Prostate gland (tissue), 2 donors: ENCODE results near the gene ESRRB. TPM values are rescaled to one million over a fixed set of nuclear protein-coding genes. Genes with fewer than 3 reads are reported as not detected.
A peak's percentile ranks its signal among the peaks of the same experiment; 100 is the strongest.

Experiments
- DNase-seq: peaks from one replicate; pipeline ENCODE4 v3.0.0-alpha.2; 2019; ENCODE audit warnings: low spot score
- H3K27ac ChIP-seq, 2 donors: fragments of 200-600 bp; sonication (generic); 2 replicates each; pipeline ENCODE4 v1.5.1; 2017 to 2019
- H3K27me3 ChIP-seq: fragments of 200-600 bp; sonication (generic); replicated peaks from 2 replicates; pipeline ENCODE4 v1.5.1; 2019; ENCODE audit not compliant: insufficient read depth
- H3K36me3 ChIP-seq, 2 donors: fragments of 200-600 bp; sonication (generic); 1 replicate in 1 of 2; 2 replicates in 1 of 2; pipeline versions ENCODE4 v1.5.1 to v1.8.1; 2017 to 2019
- H3K4me1 ChIP-seq: fragments of 200-600 bp; sonication (generic); replicated peaks from 2 replicates; pipeline ENCODE4 v1.5.1; 2019
- H3K4me3 ChIP-seq, 2 donors: fragments of 200-600 bp; sonication (generic); 2 replicates each; pipeline ENCODE4 v1.5.1; 2017 to 2019
- H3K9me3 ChIP-seq: fragments of 200-600 bp; sonication (generic); 2 replicates; pipeline ENCODE4 v1.5.1; 2017
- POLR2A ChIP-seq: fragments of 450-650 bp; IDR thresholded peaks from one replicate; pipeline ENCODE4 v1.6.1; 2016; ENCODE audit warnings: antibody characterized with exemption, mild to moderate bottlenecking
- POLR2AphosphoS5 ChIP-seq: sonication (generic); formaldehyde crosslinking; IDR thresholded peaks from one replicate; pipeline ENCODE4 v1.6.1; 2017; ENCODE audit warnings: antibody characterized with exemption
- WGBS: methylation state at CpG from one replicate; pipeline ENCODE4 v1.1.5; 2018; 5-methylcytosine and 5-hydroxymethylcytosine counted together
- intact Hi-C: fragments of 100-400 bp; cut with DNase I; formaldehyde crosslinking; loops from one replicate; pipeline ENCODE4 v1.14.2; 2022
- total RNA-seq, 2 donors: library from RNA; depleted of rRNA; stranded (reverse); fragments of >200 nt; gene quantifications; one replicate each; pipeline ENCODE4 v1.1.0, GENCODE V29; 2016
- TF ChIP-seq, protein P1 (sequence below), 4 experiments: fragments of 200-600 bp in 2 of 4; fragments of 450-650 bp in 2 of 4; sonication (generic) in 2 of 4; IDR thresholded peaks; 1 replicate in 3 of 4; 2 replicates in 1 of 4; pipeline ENCODE4 v1.5.1; 2016 to 2019; ENCODE audit warnings: antibody characterized with exemption in 4 of 4, mild to moderate bottlenecking in 2 of 4, moderate library complexity in 2 of 4

Gene ESRRB
- total RNA-seq, 2 donors from 2014 or later, result 0.32 TPM; not detected in 1

DNA sequence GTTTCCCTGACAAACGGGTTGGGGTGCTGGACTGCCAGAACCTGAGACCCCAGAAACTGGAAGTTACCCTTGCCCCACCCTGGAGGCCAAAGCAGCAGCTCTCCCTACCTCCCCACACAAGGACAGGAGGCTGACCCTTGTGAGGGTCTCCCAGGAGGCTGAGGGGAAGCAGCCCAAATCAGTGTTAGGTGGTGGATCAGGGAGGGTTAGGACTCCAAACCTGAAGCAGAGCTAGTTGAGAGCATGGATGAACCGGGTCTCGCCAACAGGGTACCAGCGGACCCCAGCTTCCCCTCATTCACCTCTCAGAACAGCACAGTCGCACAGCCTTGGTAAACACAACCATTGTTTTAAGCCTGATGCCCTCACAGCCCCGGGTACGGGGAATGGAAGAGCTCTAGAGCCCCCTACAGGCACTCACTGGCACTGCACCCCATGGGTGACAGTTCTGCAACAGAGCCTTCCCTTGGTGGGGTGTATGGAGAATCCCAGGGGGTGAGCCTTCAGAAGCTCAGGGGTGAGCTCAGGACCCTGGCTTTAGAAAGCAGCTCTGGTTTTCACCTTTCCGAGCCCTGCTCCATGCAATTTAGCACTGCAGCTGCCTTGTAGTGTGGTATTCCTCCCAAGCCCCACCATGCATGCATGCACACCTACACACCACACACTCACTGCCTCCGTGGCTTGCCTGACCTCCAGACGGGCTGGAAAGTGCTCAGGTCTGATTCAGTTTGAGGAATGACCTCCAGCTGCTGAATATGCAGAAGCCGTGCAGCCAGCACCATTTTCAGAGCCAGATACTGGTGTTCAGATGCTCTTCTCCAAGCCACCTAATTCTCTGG lies 11.2 kb downstream of the ESRRB start:
- Histone ChIP-seq H3K36me3 (no peaks in the 10 kb centered on the region), H3K27me3 (no peaks in the 10 kb centered on the region), H3K4me1 (no peaks in the 10 kb centered on the region), H3K4me3 (no peak overlapping the region), H3K9me3 (no peaks in the 10 kb centered on the region), H3K27ac (no peak overlapping the region)
- peak; percentile 45 for DNase-seq
- intact Hi-C loops, result no loop called here
- TF ChIP-seq POLR2AphosphoS5 (no peak), POLR2A (no peak)
- TF ChIP-seq, protein P1, sequence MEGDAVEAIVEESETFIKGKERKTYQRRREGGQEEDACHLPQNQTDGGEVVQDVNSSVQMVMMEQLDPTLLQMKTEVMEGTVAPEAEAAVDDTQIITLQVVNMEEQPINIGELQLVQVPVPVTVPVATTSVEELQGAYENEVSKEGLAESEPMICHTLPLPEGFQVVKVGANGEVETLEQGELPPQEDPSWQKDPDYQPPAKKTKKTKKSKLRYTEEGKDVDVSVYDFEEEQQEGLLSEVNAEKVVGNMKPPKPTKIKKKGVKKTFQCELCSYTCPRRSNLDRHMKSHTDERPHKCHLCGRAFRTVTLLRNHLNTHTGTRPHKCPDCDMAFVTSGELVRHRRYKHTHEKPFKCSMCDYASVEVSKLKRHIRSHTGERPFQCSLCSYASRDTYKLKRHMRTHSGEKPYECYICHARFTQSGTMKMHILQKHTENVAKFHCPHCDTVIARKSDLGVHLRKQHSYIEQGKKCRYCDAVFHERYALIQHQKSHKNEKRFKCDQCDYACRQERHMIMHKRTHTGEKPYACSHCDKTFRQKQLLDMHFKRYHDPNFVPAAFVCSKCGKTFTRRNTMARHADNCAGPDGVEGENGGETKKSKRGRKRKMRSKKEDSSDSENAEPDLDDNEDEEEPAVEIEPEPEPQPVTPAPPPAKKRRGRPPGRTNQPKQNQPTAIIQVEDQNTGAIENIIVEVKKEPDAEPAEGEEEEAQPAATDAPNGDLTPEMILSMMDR (IDR thresholded peaks at IDR 0.05), result peak; percentile 42 to 79 (median 68)
- 21% methylated on average over 11 of the region's 11 CpGs for WGBS

DNA sequence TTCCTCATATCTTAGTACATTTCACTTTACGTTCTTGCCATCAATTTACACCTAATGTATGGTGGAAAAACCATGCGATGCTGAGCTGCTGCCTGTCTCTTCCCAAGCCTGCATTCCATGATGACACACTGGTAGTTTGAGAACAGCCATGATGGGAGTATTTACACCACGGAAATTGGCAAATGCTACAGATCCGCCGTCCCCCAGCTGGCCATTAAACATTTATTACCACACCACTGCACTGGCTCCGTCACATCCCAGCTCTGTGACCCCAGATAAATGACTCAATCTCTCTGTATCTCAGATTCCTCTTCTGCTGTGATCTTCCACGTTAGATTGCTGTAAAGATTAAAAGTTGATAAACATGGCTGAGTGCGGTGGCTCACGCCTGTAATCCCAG lies 13.9 kb downstream of the ESRRB start:
- no peak for DNase-seq
- Histone ChIP-seq H3K4me3 (no peak overlapping the region), H3K9me3 (no peaks in the 10 kb centered on the region), H3K27ac (no peak overlapping the region), H3K27me3 (no peaks in the 10 kb centered on the region), H3K4me1 (no peaks in the 10 kb centered on the region), H3K36me3 (no peaks in the 10 kb centered on the region)
- intact Hi-C loops, result no loop called here
- TF ChIP-seq POLR2AphosphoS5, result no peak
- TF ChIP-seq POLR2A, result no peak
- TF ChIP-seq, protein P1 (IDR thresholded peaks at IDR 0.05), result no peak
- 75% methylated on average over 9 of the region's 9 CpGs for WGBS

DNA sequence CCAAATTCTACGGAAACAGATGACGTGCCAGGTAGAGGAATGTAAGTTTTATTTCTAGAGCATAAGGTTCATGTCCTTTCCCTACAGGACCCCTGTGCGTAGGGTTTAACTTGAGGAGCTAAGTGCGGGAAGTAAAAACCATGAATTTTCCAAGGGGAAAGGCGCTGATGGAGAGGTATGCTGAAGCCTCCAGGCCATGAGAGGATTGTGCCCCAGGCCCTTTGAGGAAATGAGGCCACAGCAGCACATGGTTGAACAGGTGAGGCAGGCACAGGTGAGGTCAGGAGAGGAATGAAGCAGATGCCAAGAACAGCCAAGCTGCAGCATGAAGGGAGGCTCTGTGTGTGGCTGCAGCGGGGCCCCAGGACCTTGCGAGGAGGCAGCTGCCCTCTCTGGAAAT lies 14.7 kb downstream of the ESRRB start:
- intact Hi-C loops, result no loop called here
- WGBS, result 95% methylated on average over 7 of the region's 7 CpGs
- Histone ChIP-seq H3K9me3 (no peaks in the 10 kb centered on the region), H3K36me3 (no peaks in the 10 kb centered on the region), H3K27ac (no peak overlapping the region), H3K4me3 (no peak overlapping the region), H3K4me1 (no peaks in the 10 kb centered on the region), H3K27me3 (no peaks in the 10 kb centered on the region)
- TF ChIP-seq, protein P1 (IDR thresholded peaks at IDR 0.05), result no peak
- no peak for DNase-seq

DNA sequence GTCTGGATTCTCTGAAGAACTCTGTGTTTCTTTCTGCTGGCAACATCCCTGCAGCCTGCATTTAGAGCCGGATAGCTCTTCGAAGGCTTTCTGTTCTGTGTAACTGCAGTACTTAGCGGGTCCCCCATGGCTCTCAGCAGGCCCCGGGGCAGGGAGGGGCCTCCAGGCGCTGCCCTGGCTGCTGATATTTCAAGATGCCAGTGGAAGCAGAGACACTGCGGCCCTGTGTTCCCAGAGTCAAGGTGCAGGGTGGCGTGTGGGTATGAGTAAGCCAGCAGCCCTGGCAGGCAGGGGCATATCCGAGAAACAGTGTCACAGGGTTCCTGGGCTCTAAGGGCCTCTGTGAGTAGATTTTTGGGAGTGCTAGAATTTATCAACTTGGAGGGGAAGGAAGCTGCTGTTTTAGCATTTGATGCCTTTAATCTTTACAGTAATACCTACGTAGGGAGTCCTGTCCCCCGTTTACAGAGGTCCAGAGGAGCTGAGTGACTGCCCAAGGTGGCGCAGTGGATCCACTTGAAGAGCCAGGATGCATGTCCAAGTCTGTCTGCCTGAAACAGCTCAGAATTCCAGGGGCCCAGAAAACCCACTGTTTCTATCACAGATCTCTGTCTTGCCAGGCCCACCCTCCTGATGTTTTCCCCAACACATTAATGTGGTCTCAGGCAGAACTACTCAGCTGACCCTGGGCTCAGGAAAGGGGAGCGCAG lies 16.2 kb downstream of the ESRRB start:
- Histone ChIP-seq H3K27ac (no peak overlapping the region), H3K27me3 (no peaks in the 10 kb centered on the region), H3K4me3 (no peak overlapping the region), H3K36me3 (no peaks in the 10 kb centered on the region), H3K4me1 (no peaks in the 10 kb centered on the region), H3K9me3 (no peaks in the 10 kb centered on the region)
- DNase-seq, result no peak
- intact Hi-C loops, result no loop called here
- no peak for TF ChIP-seq POLR2A
- TF ChIP-seq, protein P1 (IDR thresholded peaks at IDR 0.05), result no peak
- no peak for TF ChIP-seq POLR2AphosphoS5
- WGBS, result 66% methylated on average over 12 of the region's 12 CpGs
